Transverse colon (tissue), 3 donors: ENCODE measurements around the gene CCDC167.

Experiments
- EP300 ChIP-seq: sonication (generic); formaldehyde crosslinking; IDR thresholded peaks from one replicate; pipeline ENCODE4 v1.6.1; 2017; ENCODE audit warnings: antibody characterized with exemption, low read depth
- POLR2AphosphoS5 ChIP-seq, 3 donors: sonication (generic); formaldehyde crosslinking; IDR thresholded peaks; one replicate each; pipeline ENCODE4 v1.6.1; 2016; ENCODE audit warnings: antibody characterized with exemption in 3 of 3

GRCh38 chr6:37513576-37513975 is 13.9 kb upstream of the CCDC167 start:
- TF ChIP-seq EP300 (no peak), POLR2AphosphoS5 (IDR thresholded peaks at IDR 0.05) (no peak)
